Gastrocnemius medialis (tissue), 4 donors: Measurements from ENCODE around the gene IL6. TPM values are rescaled to one million over a fixed set of nuclear protein-coding genes. Genes with fewer than 3 reads are reported as not detected.

Source experiments
- ATAC-seq, 2 donors: fragments of 150-250 bp; one replicate each; pipeline ENCODE4 v1.9.1; 2016
- DNase-seq, 2 donors: peaks; one replicate each; pipeline ENCODE4 v3.0.0-alpha.2; 2019
- H3K27ac ChIP-seq, 4 donors: fragments of 200-600 bp; sonication (generic); 1 replicate in 1 of 4; 2 replicates in 3 of 4; pipeline ENCODE4 v1.5.1; 2016 to 2018; ENCODE audit warnings: mild to moderate bottlenecking in 2 of 4, moderate library complexity in 1 of 4
- H3K27me3 ChIP-seq, 3 donors: fragments of 200-600 bp; sonication (generic) in 2 of 3; 1 replicate in 1 of 3; 2 replicates in 2 of 3; pipeline versions ENCODE4 v1.5.1 to v1.6.0; 2016 to 2019; ENCODE audit warnings: mild to moderate bottlenecking in 1 of 3, moderate library complexity in 1 of 3
- H3K36me3 ChIP-seq, 2 donors: fragments of 200-600 bp; sonication (generic) in 1 of 2; one replicate each; pipeline ENCODE4 v1.5.1; 2017 to 2018
- H3K4me1 ChIP-seq, 2 donors: fragments of 200-600 bp; sonication (generic) in 1 of 2; one replicate each; pipeline ENCODE4 v1.5.1; 2016 to 2017; ENCODE audit warnings: mild to moderate bottlenecking in 2 of 2
- H3K4me3 ChIP-seq, 4 donors: fragments of 200-600 bp; sonication (generic) in 3 of 4; 1 replicate in 1 of 4; 2 replicates in 3 of 4; pipeline ENCODE4 v1.5.1; 2016 to 2019; ENCODE audit warnings: mild to moderate bottlenecking in 2 of 4
- H3K9me3 ChIP-seq, 3 donors: fragments of 200-600 bp; sonication (generic) in 2 of 3; 1 replicate in 1 of 3; 2 replicates in 2 of 3; pipeline ENCODE4 v1.5.1; 2016 to 2019
- CTCF ChIP-seq, 5 experiments: fragments of 450-650 bp in 3 of 5; fragments of 200-600 bp in 2 of 5; sonication (generic) in 2 of 5; IDR thresholded peaks in 4 of 5; conservative IDR thresholded peaks in 1 of 5; 1 replicate in 4 of 5; 2 replicates in 1 of 5; pipeline ENCODE4 v1.5.1; 2016 to 2019; ENCODE audit warnings: antibody characterized with exemption in 5 of 5, mild to moderate bottlenecking in 3 of 5, moderate library complexity in 3 of 5
- POLR2A ChIP-seq, 2 donors: fragments of 450-650 bp; IDR thresholded peaks; one replicate each; pipeline ENCODE4 v1.6.1; 2017; ENCODE audit warnings: antibody characterized with exemption in 2 of 2, mild to moderate bottlenecking in 2 of 2, moderate library complexity in 2 of 2
- in situ Hi-C, 4 donors: fragments of 200-750 bp; cut with MboI; loops; one replicate each; pipeline versions ENCODE4 v1.15.0 to v1.8.0; 2017; ENCODE audit warnings: low sequenced_read_pairs in 4 of 4
- intact Hi-C: fragments of 100-400 bp; cut with DNase I; formaldehyde crosslinking; loops from one replicate; pipeline ENCODE4 v1.15.1; 2023; ENCODE audit warnings: low total_unique reads
- total RNA-seq, 4 donors: library from RNA; depleted of rRNA; stranded (reverse); fragments of >200 nt; gene quantifications; one replicate each; pipeline versions ENCODE4 v1.1.0 to v1.2.3, GENCODE V29; 2016

The IL6 gene
- total RNA-seq, 4 donors from 2014 or later: 2.4 to 3.1 TPM; not detected in 2

GRCh38 chr7:22724861-22725260, 2.1 kb upstream of the IL6 start:
- Histone ChIP-seq H3K36me3 (no peaks in the 10 kb centered on the region), H3K27me3 (no peaks in the 10 kb centered on the region), H3K4me1 (peaks cover 56 to 63% of the 10 kb centered on the region in 2 donors), H3K4me3 (no peak overlapping the region), H3K27ac (no peak overlapping the region), H3K9me3 (no peaks in the 10 kb centered on the region)
- intact Hi-C loops: loop anchor here (1.0 to 5.0 kb wide), 2 partner anchors 97 to 331 kb away; partner anchors contain the start of gene TOMM7
- in situ Hi-C loops: loop anchor here (5.0 to 25.0 kb wide), 4 partner anchors 160 to 337 kb away; no protein-coding TSS in a partner anchor
- no peak for TF ChIP-seq CTCF (IDR thresholded peaks at IDR 0.05 in 4 of 5, conservative IDR thresholded peaks at IDR 0.05 in 1 of 5)
- TF ChIP-seq POLR2A (IDR thresholded peaks at IDR 0.05): no peak
- no peak for DNase-seq
- ATAC-seq: no peak

GRCh38 chr7:22725585-22725984, 1.4 kb upstream of the IL6 start:
- DNase-seq (no peak), ATAC-seq (peak in 1 of 2 donors; percentile 9)
- TF ChIP-seq POLR2A (IDR thresholded peaks at IDR 0.05): no peak
- peak in 1 of 5 experiments; percentile 27 for TF ChIP-seq CTCF (IDR thresholded peaks at IDR 0.05 in 4 of 5, conservative IDR thresholded peaks at IDR 0.05 in 1 of 5)
- Histone ChIP-seq H3K36me3 (no peaks in the 10 kb centered on the region), H3K27ac (no peak overlapping the region), H3K4me3 (peak overlapping the region in 3 of 4 donors; percentile 29 to 39 (median 35)), H3K9me3 (no peaks in the 10 kb centered on the region), H3K27me3 (no peaks in the 10 kb centered on the region), H3K4me1 (peaks cover 56 to 63% of the 10 kb centered on the region in 2 donors)
- intact Hi-C loops (loop anchor here (1.0 to 5.0 kb wide), 2 partner anchors 97 to 331 kb away; partner anchors contain the start of gene TOMM7), in situ Hi-C loops (loop anchor here (5.0 to 25.0 kb wide), 4 partner anchors 161 to 337 kb away; no protein-coding TSS in a partner anchor)

- no peaks in the 10 kb centered on the region for H3K27me3 ChIP-seq
- intact Hi-C loops: loop anchor here (1.0 to 5.0 kb wide), 4 partner anchors 96 to 166 kb away; partner anchors contain the start of gene TOMM7
- DNase-seq: peak; percentile 45 to 66
- no peaks in the 10 kb centered on the region for H3K9me3 ChIP-seq
- peak overlapping the region; percentile 35 to 69 (median 40) for H3K4me3 ChIP-seq
- no peaks in the 10 kb centered on the region for H3K36me3 ChIP-seq
- TF ChIP-seq POLR2A (IDR thresholded peaks at IDR 0.05) (no peak), CTCF (IDR thresholded peaks at IDR 0.05 in 4 of 5, conservative IDR thresholded peaks at IDR 0.05 in 1 of 5) (peak; percentile 34 to 59 (median 59))
- H3K4me1 ChIP-seq: peaks cover 51 to 57% of the 10 kb centered on the region in 2 donors
- in situ Hi-C loops: loop anchor here (5.0 to 25.0 kb wide), 4 partner anchors 162 to 336 kb away; no protein-coding TSS in a partner anchor
- peak; percentile 86 for ATAC-seq
- peak overlapping the region; percentile 29 to 71 (median 46) for H3K27ac ChIP-seq
These were observed 574 bp upstream of the IL6 start for GRCh38 chr7:22726345-22726906.

GRCh38 chr7:22727714-22728035, 675 bp downstream of the IL6 start:
- in situ Hi-C loops (loop anchor here (5.0 to 25.0 kb wide), 4 partner anchors 163 to 335 kb away; no protein-coding TSS in a partner anchor), intact Hi-C loops (loop anchor here (2.0 to 5.0 kb wide), 2 partner anchors 95 to 133 kb away; partner anchors contain the start of gene TOMM7)
- DNase-seq (no peak), ATAC-seq (no peak)
- H3K9me3 ChIP-seq: no peaks in the 10 kb centered on the region
- H3K4me3 ChIP-seq: peak overlapping the region; percentile 35 to 69 (median 40)
- no peaks in the 10 kb centered on the region for H3K36me3 ChIP-seq
- peaks cover 48 to 51% of the 10 kb centered on the region in 2 donors for H3K4me1 ChIP-seq
- no peaks in the 10 kb centered on the region for H3K27me3 ChIP-seq
- H3K27ac ChIP-seq: peak overlapping the region; percentile 29 to 71 (median 46)
- TF ChIP-seq POLR2A (IDR thresholded peaks at IDR 0.05): no peak
- no peak for TF ChIP-seq CTCF (IDR thresholded peaks at IDR 0.05 in 4 of 5, conservative IDR thresholded peaks at IDR 0.05 in 1 of 5)
